NCI-H146 treated with DMSO at 0.1 percent for 48 hours (cell line): ENCODE measurements around the gene EPAS1.

Source experiments
- DNase-seq: peaks from one replicate; lab custom pipeline; 2025; ENCODE audit not compliant: unreplicated experiment; lab: John Stamatoyannopoulos, UW

Gene EPAS1

GRCh38 chr2:46361920-46362666, 64.9 kb downstream of the EPAS1 start:
- no peak for DNase-seq

- DNase-seq, result no peak
These were observed 65.4 kb downstream of the EPAS1 start for GRCh38 chr2:46362667-46363012.

- DNase-seq, result no peak
These were observed 66.4 kb downstream of the EPAS1 start for GRCh38 chr2:46363535-46364170.

DNA sequence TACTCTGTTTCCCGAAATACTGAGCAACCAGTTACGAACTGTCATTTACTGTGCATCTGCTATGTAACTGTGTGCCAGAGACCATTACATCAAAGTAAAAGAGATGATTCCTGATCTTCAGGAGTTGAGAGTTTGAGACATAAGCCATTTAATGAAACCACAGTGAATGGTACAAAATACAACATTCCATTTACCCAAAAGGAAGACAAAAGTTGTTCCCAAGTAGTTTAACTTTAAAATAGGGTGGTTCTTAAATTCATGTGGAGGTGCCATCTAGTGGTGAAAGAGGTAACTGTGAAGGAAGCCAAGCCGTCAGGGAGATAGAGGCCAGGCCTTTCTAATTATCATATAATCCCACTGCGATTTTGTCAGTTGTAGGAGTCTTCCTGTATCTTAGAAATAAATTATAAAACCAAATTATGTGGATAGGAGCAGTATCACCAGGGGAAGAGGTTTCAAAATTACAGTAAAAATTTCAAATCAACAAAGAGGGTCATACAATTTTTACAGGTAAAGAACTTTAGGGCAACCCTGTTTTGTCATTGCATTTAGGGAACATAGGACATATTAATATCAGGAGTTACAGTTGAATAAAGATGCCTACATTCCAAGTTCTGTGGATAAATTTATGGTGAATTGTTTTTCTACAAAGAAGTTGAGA, 67.7 kb downstream of the EPAS1 start:
- no peak for DNase-seq

GRCh38 chr2:46365913-46366667, 68.9 kb downstream of the EPAS1 start:
- no peak for DNase-seq

- no peak for DNase-seq
These were observed 69.5 kb downstream of the EPAS1 start for GRCh38 chr2:46366668-46367052.

GRCh38 chr2:46367286-46367685, 70.1 kb downstream of the EPAS1 start:
- DNase-seq, result no peak

GRCh38 chr2:46368401-46368800, 71.2 kb downstream of the EPAS1 start:
- DNase-seq, result no peak

- no peak for DNase-seq
These were observed 72.6 kb downstream of the EPAS1 start for GRCh38 chr2:46369783-46370182.

DNA sequence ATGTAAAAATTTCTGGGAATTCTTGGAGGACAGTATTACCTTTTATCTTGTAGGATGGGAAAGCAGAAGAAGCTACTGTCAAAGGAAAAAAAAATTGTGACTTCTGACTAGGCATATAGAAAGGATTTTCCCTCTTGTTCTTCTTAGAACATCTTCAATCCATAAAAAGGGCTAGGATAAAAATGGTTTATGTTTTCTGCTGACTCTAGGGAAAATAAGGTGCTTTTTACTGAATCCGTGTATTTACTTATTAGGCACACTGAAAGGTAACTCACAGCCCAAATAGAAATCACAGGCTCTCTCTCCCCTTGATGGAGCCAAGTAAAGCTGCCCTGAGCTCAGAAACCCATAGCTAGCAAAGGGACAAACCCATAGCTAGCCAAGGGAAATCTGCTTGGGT, 74.6 kb downstream of the EPAS1 start:
- no peak for DNase-seq

DNA sequence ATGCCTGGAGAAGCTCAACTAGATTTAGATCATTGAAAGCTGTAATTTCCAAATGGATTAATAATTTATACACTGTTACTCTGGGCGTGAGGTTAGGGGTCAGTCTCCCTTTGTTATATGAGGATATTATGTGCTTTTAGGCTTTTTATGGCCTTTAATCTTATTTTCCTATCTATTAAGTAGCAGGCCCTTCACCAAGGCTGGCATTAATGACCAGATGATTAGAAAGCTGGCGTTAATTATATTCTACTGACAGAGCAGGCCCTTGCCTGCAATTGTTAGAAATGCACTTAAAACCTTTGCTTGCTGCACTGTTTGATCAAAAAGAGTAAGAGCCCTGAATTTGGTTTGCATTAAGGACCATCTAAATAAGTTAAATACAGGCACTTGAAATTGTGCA, 75.3 kb downstream of the EPAS1 start:
- DNase-seq, result no peak

GRCh38 chr2:46373238-46373637, 76.0 kb downstream of the EPAS1 start:
- no peak for DNase-seq

GRCh38 chr2:46375566-46376125, 78.4 kb downstream of the EPAS1 start:
- no peak for DNase-seq

GRCh38 chr2:46376586-46376985, 79.4 kb downstream of the EPAS1 start:
- no peak for DNase-seq

DNA sequence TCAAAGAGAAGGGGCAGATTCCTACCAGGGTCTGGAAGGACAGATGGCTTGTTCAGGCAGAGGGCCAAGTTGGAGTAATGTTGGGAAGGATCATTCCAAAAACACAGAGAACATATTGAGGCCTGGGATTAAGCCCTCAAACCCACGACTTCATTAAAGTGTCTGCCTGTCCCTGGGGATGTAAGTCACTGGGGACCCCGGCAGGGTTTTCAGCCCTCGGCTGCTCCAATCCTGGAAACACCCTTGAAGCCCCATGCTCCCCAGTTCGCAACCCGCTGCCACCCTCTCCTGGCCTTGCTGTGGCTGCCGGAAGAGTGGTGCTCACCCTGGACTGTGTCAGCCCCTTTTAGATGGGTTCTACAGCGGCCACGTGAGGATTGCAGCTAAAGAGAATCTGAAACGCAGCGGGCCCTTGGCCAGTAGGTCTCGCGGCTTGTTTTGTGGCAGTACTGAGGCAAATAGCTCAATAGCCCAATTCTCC, 79.9 kb downstream of the EPAS1 start:
- no peak for DNase-seq

- no peak for DNase-seq
These were observed 80.7 kb downstream of the EPAS1 start for GRCh38 chr2:46377666-46378560.

DNA sequence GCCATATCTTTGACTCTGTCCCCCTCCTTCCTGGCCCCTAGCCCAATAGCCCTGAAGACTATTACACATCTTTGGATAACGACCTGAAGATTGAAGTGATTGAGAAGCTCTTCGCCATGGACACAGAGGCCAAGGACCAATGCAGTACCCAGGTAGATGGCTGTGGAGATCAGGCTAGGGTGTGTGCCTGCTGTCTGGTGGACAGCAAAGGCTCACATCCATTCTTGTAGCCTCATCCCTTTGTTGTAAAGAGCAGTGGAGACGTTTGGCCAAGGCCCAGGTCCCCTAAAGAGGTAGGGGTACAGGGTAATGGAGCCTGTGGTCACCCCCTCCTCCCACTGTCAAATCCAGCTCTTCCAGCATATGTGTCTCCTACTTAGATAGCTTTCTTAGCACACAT, 81.4 kb downstream of the EPAS1 start:
- DNase-seq, result no peak

DNA sequence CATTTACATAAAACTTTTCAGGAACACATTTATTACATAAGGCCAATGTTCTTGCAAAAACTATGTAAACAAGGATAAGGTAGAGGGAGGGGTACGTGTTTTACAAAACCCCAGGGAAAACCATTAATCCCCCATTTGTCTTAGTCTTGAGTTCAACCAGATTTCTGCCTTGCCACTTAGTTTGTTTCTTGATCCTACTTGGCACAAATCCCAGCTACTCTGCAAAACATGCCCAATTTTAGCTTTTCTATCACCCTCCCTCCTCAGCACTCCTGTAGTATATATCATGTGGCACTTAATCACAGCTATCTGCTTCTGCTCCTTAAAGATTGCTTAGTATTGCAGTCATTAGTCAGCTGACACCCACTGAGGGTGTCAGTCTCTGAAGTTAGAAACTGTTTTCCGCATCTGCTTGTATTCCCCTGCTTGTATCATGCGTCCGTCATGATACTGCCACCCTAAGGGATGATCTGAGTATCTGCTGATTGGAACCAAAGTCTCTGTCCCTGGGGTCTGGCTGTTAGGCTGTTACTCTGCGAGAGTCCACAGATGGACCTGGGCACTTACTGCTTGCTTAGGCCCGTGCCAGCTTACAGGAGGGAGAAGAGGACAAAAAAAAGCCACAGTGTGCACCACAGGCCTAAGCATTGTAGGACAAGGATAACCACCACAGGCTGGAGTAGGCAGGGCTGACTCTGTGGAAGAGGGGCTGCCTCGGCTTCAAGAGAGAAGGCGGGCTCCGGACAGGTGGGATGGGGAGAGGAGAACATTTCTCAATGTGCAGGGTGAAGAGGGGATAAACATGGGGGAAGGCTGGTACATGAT, 82.2 kb downstream of the EPAS1 start:
- DNase-seq, result no peak
